H1 (cell line): ENCODE measurements around the gene PCGF6. TPM values are rescaled to one million over a fixed set of nuclear protein-coding genes. Genes with fewer than 3 reads are reported as not detected.
A peak's percentile ranks its signal among the peaks of the same experiment; 100 is the strongest.

Experiments
- CTCF ChIA-PET: fragments of 300-600 bp; sonication (Branson Sonifier 250); formaldehyde crosslinking; loops from one replicate; lab custom pipeline; 2021; ENCODE audit not compliant: partially characterized antibody; lab: Charles Lee
- POLR2A ChIA-PET: fragments of 300-600 bp; sonication (Branson Sonifier 250); formaldehyde crosslinking; loops from one replicate; lab custom pipeline; 2021; ENCODE audit warnings: inconsistent platforms; ENCODE audit not compliant: partially characterized antibody; lab: Charles Lee
- DNase-seq, 2 experiments: peaks; one replicate each; pipeline versions ENCODE4 v3.0.0 to v3.0.0-alpha.2; 2010 to 2022; ENCODE audit warnings: low spot score in 2 of 2, low read depth in 1 of 2, mixed read lengths in 1 of 2
- FAIRE-seq: peaks from 2 replicates; lab custom pipeline; 2011; peaks lifted over from hg19 to GRCh38; lab: Jason Lieb, UNC
- H2AFZ ChIP-seq: 2 replicates; pipeline ENCODE4 v1.8.1; 2012; ENCODE audit warnings: low read length, inconsistent platforms
- H2AK5ac ChIP-seq: 2 replicates; pipeline ENCODE4 v1.6.1; 2013; ENCODE audit warnings: low read depth, low read length
- H2BK120ac ChIP-seq: replicated peaks from 2 replicates; pipeline ENCODE3; 2013; ENCODE audit warnings: low read depth, low read length, inconsistent platforms
- H2BK12ac ChIP-seq: 2 replicates; pipeline ENCODE4 v1.6.1; 2013; ENCODE audit warnings: low read depth, low read length
- H2BK15ac ChIP-seq: 2 replicates; pipeline ENCODE4 v1.6.1; 2013; ENCODE audit warnings: low read length
- H2BK20ac ChIP-seq: 2 replicates; pipeline ENCODE4 v1.6.1; 2013; ENCODE audit warnings: low read length
- H2BK5ac ChIP-seq: 2 replicates; pipeline ENCODE4 v1.6.1; 2013; ENCODE audit warnings: low read depth, low read length
- H3K14ac ChIP-seq: 2 replicates; pipeline ENCODE4 v1.6.1; 2013; ENCODE audit warnings: inconsistent platforms; ENCODE audit not compliant: insufficient read length
- H3K18ac ChIP-seq: 2 replicates; pipeline ENCODE4 v1.6.1; 2013; ENCODE audit warnings: low read length; ENCODE audit errors: extremely low read depth
- H3K23ac ChIP-seq: 2 replicates; pipeline ENCODE4 v1.6.1; 2013; ENCODE audit warnings: inconsistent platforms; ENCODE audit not compliant: insufficient read length
- H3K23me2 ChIP-seq: 2 replicates; pipeline ENCODE4 v1.6.1; 2013; ENCODE audit warnings: low read depth, low read length
- H3K27ac ChIP-seq: 2 replicates; pipeline ENCODE4 v1.6.1; 2011; ENCODE audit warnings: low read depth, low read length, inconsistent platforms
- H3K27me3 ChIP-seq, 4 experiments: replicated peaks in 1 of 4; 1 replicate in 1 of 4; 2 replicates in 3 of 4; pipeline versions ENCODE4 v1.6.1 to v1.8.1; 2011 to 2013; ENCODE audit warnings: low read length in 3 of 4, mild to moderate bottlenecking in 3 of 4, inconsistent platforms in 2 of 4, mixed read lengths in 2 of 4, moderate library complexity in 1 of 4; ENCODE audit not compliant: control insufficient read depth in 3 of 4, insufficient read depth in 3 of 4; ENCODE audit errors: extremely low read depth in 1 of 4
- H3K36me3 ChIP-seq, 4 experiments: 2 replicates each; pipeline versions ENCODE4 v1.6.1 to v1.8.1; 2011 to 2013; ENCODE audit warnings: mild to moderate bottlenecking in 4 of 4, low read length in 3 of 4, moderate library complexity in 2 of 4, control low read depth in 1 of 4, inconsistent platforms in 1 of 4; ENCODE audit not compliant: insufficient read depth in 4 of 4, control insufficient read depth in 2 of 4
- H3K4ac ChIP-seq: replicated peaks from 2 replicates; pipeline ENCODE3; 2013; ENCODE audit warnings: low read length, low read depth, mixed read lengths, inconsistent platforms; ENCODE audit not compliant: insufficient read length
- H3K4me1 ChIP-seq, 4 experiments: replicated peaks in 1 of 4; 1 replicate in 1 of 4; 2 replicates in 3 of 4; pipeline versions ENCODE4 v1.6.1 to v1.8.1; 2011 to 2013; ENCODE audit warnings: low read length in 3 of 4, inconsistent platforms in 2 of 4, mixed read lengths in 1 of 4; ENCODE audit not compliant: insufficient read depth in 4 of 4, control insufficient read depth in 3 of 4
- H3K4me2 ChIP-seq, 2 experiments: 2 replicates each; pipeline versions ENCODE4 v1.6.1 to v1.8.1; 2011 to 2013; ENCODE audit warnings: low read depth in 2 of 2, low read length in 2 of 2, control low read depth in 1 of 2, inconsistent platforms in 1 of 2, mild to moderate bottlenecking in 1 of 2; ENCODE audit not compliant: insufficient read depth in 1 of 2
- H3K4me3 ChIP-seq, 4 experiments: fragments of 200-600, 300-600 bp in 1 of 4; sonication (generic), shearing (Covaris generic), sonication (Bioruptor Twin) in 1 of 4; 2 replicates each; pipeline versions ENCODE4 v1.5.1 to v1.8.1; 2011 to 2016; ENCODE audit warnings: low read length in 4 of 4, low read depth in 3 of 4, control low read depth in 2 of 4, inconsistent platforms in 2 of 4, mild to moderate bottlenecking in 2 of 4, mixed read lengths in 1 of 4, moderate library complexity in 1 of 4; ENCODE audit not compliant: insufficient read depth in 2 of 4; ENCODE audit errors: extremely low read depth in 1 of 4
- H3K56ac ChIP-seq: replicated peaks from 2 replicates; pipeline ENCODE3; 2013; ENCODE audit warnings: low read depth, mild to moderate bottlenecking, mixed read lengths, low read length, inconsistent platforms; ENCODE audit not compliant: insufficient read length
- H3K79me1 ChIP-seq: 2 replicates; pipeline ENCODE4 v1.6.1; 2013; ENCODE audit warnings: low read depth, low read length, control low read depth
- H3K79me2 ChIP-seq, 2 experiments: 2 replicates each; pipeline versions ENCODE4 v1.6.1 to v1.8.1; 2012 to 2013; ENCODE audit warnings: low read length in 2 of 2, mild to moderate bottlenecking in 2 of 2, inconsistent platforms in 1 of 2; ENCODE audit not compliant: insufficient read depth in 2 of 2, control insufficient read depth in 1 of 2
- H3K9ac ChIP-seq, 4 experiments: replicated peaks in 1 of 4; 1 replicate in 1 of 4; 2 replicates in 3 of 4; pipeline versions ENCODE4 v1.6.1 to v1.8.1; 2011 to 2013; ENCODE audit warnings: low read depth in 3 of 4, low read length in 3 of 4, control low read depth in 2 of 4, mild to moderate bottlenecking in 2 of 4, moderate library complexity in 2 of 4, inconsistent platforms in 1 of 4; ENCODE audit errors: extremely low read depth in 1 of 4
- H3K9me3 ChIP-seq, 2 experiments: 2 replicates each; pipeline versions ENCODE4 v1.6.1 to v1.8.1; 2012 to 2013; ENCODE audit warnings: mild to moderate bottlenecking in 2 of 2, moderate library complexity in 2 of 2, control low read depth in 1 of 2, inconsistent platforms in 1 of 2, low read depth in 1 of 2, low read length in 1 of 2, mixed read lengths in 1 of 2; ENCODE audit not compliant: insufficient read depth in 2 of 2
- H4K20me1 ChIP-seq, 2 experiments: replicated peaks in 1 of 2; 2 replicates each; pipeline versions ENCODE3 to v1.8.1; 2011 to 2013; ENCODE audit warnings: inconsistent platforms in 2 of 2, low read length in 2 of 2, mild to moderate bottlenecking in 1 of 2; ENCODE audit not compliant: insufficient read depth in 2 of 2, control insufficient read depth in 1 of 2
- H4K5ac ChIP-seq: 2 replicates; pipeline ENCODE4 v1.6.1; 2013; ENCODE audit warnings: low read length, low read depth, mixed read lengths, inconsistent platforms; ENCODE audit not compliant: insufficient read length
- H4K8ac ChIP-seq: 2 replicates; pipeline ENCODE4 v1.8.0; 2013; ENCODE audit warnings: mild to moderate bottlenecking, moderate library complexity, low read length, inconsistent platforms; ENCODE audit not compliant: insufficient read depth; ENCODE audit errors: extremely low read depth
- H4K91ac ChIP-seq: replicated peaks from 2 replicates; pipeline ENCODE3; 2013; ENCODE audit warnings: low read length, mixed read lengths, inconsistent platforms; ENCODE audit not compliant: insufficient read length
- BCL11A ChIP-seq, 2 experiments: IDR thresholded peaks; one replicate each; pipeline ENCODE4 v1.6.1; 2011; ENCODE audit warnings: low read depth in 2 of 2, low read length in 2 of 2, mild to moderate bottlenecking in 2 of 2
- GTF2F1 ChIP-seq: IDR thresholded peaks from 2 replicates; pipeline ENCODE4 v1.6.1; 2012; ENCODE audit warnings: low read depth, low read length, improper control_type of control experiment, borderline replicate concordance
- KDM5A ChIP-seq: fragments of 200-600 bp; IDR thresholded peaks from 2 replicates; pipeline ENCODE4 v1.7.1; 2012; ENCODE audit warnings: mild to moderate bottlenecking, low read length, inconsistent platforms, mixed read lengths
- SRF ChIP-seq: IDR thresholded peaks from 2 replicates; pipeline ENCODE4 v1.6.1; 2011; ENCODE audit warnings: mild to moderate bottlenecking, low read depth, low read length, moderate library complexity
- TCF12 ChIP-seq: IDR thresholded peaks from 2 replicates; pipeline ENCODE4 v1.6.1; 2011; ENCODE audit warnings: low read depth, mild to moderate bottlenecking, low read length
- USF2 ChIP-seq: IDR thresholded peaks from 2 replicates; pipeline ENCODE4 v1.6.1; 2011; ENCODE audit warnings: low read length, improper control_type of control experiment
- WGBS, 2 experiments: shearing (Covaris generic) in 1 of 2; methylation state at CpG; one replicate each; pipeline versions ENCODE4 v1.1.6 to v1.1.7; 2013 to 2015; ENCODE audit warnings: low lambda C conversion rate in 2 of 2, mixed read lengths in 2 of 2, inconsistent platforms in 1 of 2, low coverage in 1 of 2, missing lambda C conversion rate in 1 of 2; ENCODE audit not compliant: insufficient replicate concordance in 2 of 2, insufficient coverage in 1 of 2, insufficient read length in 1 of 2; ENCODE audit errors: extremely low coverage in 1 of 2, missing lambda C conversion rate in 1 of 2; 5-methylcytosine and 5-hydroxymethylcytosine counted together
- polyA plus RNA-seq, 7 experiments: library from polyadenylated mRNA; depleted of rRNA in 3 of 7; stranded (reverse) in 5 of 7; unstranded in 2 of 7; fragments of >200 nt in 5 of 7; fragments of 200-250 nt in 2 of 7; gene quantifications; 1 replicate in 5 of 7; 2 replicates in 1 of 7; 4 replicates in 1 of 7; pipeline versions ENCODE4 v1.2.1 to v1.2.3, GENCODE V29; 2011 to 2013; ENCODE audit warnings: missing spikeins in 2 of 7, mixed read lengths in 2 of 7
- total RNA-seq: library from RNA; stranded (reverse); fragmentation: NEBNext Ultra II Directional; extraction: Animal tissue kit (Norgen Biotek cat#: 25700); gene quantifications from 2 replicates; pipeline ENCODE4 v1.2.1, GENCODE V29; 2021

Gene PCGF6
- total and polyA plus RNA-seq, 2 of the 8 experiments (the other 6 are each of a cell fraction or from before 2014, with no cell fraction given), result 6.9 to 18.6 TPM

- no peak overlapping the region for H3K4ac ChIP-seq
- H3K9ac ChIP-seq, result peak overlapping the region in 3 of 4 experiments; percentile 82 to 92 (median 85); a peak in 6 of 7 replicates
- H2BK5ac ChIP-seq, result peak overlapping the region; percentile 83; the same call in 1 of the 2 replicates
- peaks cover 2% of the 10 kb centered on the region in 2 experiments for H4K20me1 ChIP-seq
- no peak overlapping the region for H2BK12ac ChIP-seq
- H3K18ac ChIP-seq, result peak overlapping the region; percentile 90
- peak overlapping the region; percentile 76 to 95 for H3K4me2 ChIP-seq
- H2BK15ac ChIP-seq, result no peak overlapping the region
- no peak overlapping the region for H3K14ac ChIP-seq
- H3K23me2 ChIP-seq, result peaks cover 13% of the 10 kb centered on the region
- H3K27ac ChIP-seq, result no peak overlapping the region; the same call in 1 of the 2 replicates
- no peak overlapping the region for H2BK20ac ChIP-seq
- peak overlapping the region; percentile 96 to 99 (median 96) for H3K4me3 ChIP-seq
- CTCF ChIA-PET, result interaction anchor here (2.1 kb wide), 1 partner anchor 19 kb away, joined by 12 read pairs; no protein-coding TSS in a partner anchor
- no peaks in the 10 kb centered on the region for H3K27me3 ChIP-seq
- H3K79me1 ChIP-seq, result peaks cover 12% of the 10 kb centered on the region
- H3K4me1 ChIP-seq, result peaks cover 0 to 10% (median 2%) of the 10 kb centered on the region in 4 experiments; a peak in 6 of 7 replicates
- POLR2A ChIA-PET, result interaction anchor here (1.0 to 2.5 kb wide), 7 partner anchors 9 to 92 kb away, joined by 3 to 13 read pairs (median 4); no protein-coding TSS in a partner anchor
- H2BK120ac ChIP-seq, result no peak overlapping the region
- peaks cover 14 to 56% of the 10 kb centered on the region in 2 experiments for H3K79me2 ChIP-seq
- peak overlapping the region; percentile 33; the same call in 1 of the 2 replicates for H2AK5ac ChIP-seq
- H3K9me3 ChIP-seq, result no peaks in the 10 kb centered on the region
- H3K36me3 ChIP-seq, result peaks cover 19 to 55% (median 27%) of the 10 kb centered on the region in 4 experiments
- no peak overlapping the region for H4K5ac ChIP-seq
- no peak overlapping the region for H3K23ac ChIP-seq
- H4K8ac ChIP-seq, result peak overlapping the region; percentile 53; the same call in 1 of the 2 replicates
- no peak for DNase-seq
- 4% methylated on average over 8 of the region's 8 CpGs; no CpG with 5 or more reads in 1 of the 2 experiments for WGBS, 2 experiments
- H3K56ac ChIP-seq, result no peak overlapping the region
- H2AFZ ChIP-seq, result peak overlapping the region; percentile 80; the same call in 1 of the 2 replicates
- FAIRE-seq, result no peak
- H4K91ac ChIP-seq, result no peak overlapping the region
- TF ChIP-seq SRF (no peak), USF2 (no peak), GTF2F1 (no peak), BCL11A (IDR thresholded peaks at IDR 0.05; ENCODE audit: low read depth in 2 of 2, low read length in 2 of 2) (no peak), KDM5A (0 out of 2 replicates have a peak, but pooled peaks have one; percentile 13), TCF12 (no peak)
These were observed 45.8 kb upstream of the PCGF6 start for GRCh38 chr10:103396789-103397087.
